Stimulated activated naive CD8-positive, alpha-beta T cell treated with anti-CD3 and anti-CD28 coated beads, Interleukin-15, amount 100 ng/mL, for 72 hours (primary cell): ENCODE data around the gene HEXIM1.

Source experiments
- ATAC-seq: fragments of 150-1000 bp; cut with Tn5 transposase; 2 replicates; pipeline ENCODE4 v1.10.0; 2021; ENCODE audit warnings: mild to moderate bottlenecking, moderate library complexity
- DNase-seq, 2 donors: peaks; one replicate each; pipeline ENCODE4 v3.0.0; 2021 to 2022
- H3K27ac Mint-ChIP-seq, 2 donors: one replicate each; pipeline ENCODE4 v1.8.0; 2022; ENCODE audit warnings: mild to moderate bottlenecking in 2 of 2, mixed read lengths in 2 of 2, moderate library complexity in 2 of 2
- H3K27me3 Mint-ChIP-seq: one replicate; pipeline ENCODE4 v1.8.0; 2022; ENCODE audit warnings: mixed read lengths
- H3K4me1 Mint-ChIP-seq: one replicate; pipeline ENCODE4 v1.8.0; 2022; ENCODE audit warnings: mild to moderate bottlenecking, mixed read lengths
- H3K4me3 Mint-ChIP-seq, 2 donors: one replicate each; pipeline ENCODE4 v1.8.0; 2022; ENCODE audit warnings: mild to moderate bottlenecking in 2 of 2, mixed read lengths in 2 of 2, moderate library complexity in 1 of 2
- H3K9me3 Mint-ChIP-seq, 2 donors: one replicate each; pipeline ENCODE4 v1.8.0; 2022; ENCODE audit warnings: mixed read lengths in 2 of 2

The HEXIM1 gene

GRCh38 chr17:45132320-45132571, 16.0 kb upstream of the HEXIM1 start, which contains the start of gene PLCD3:
Gene PLCD3 (minus strand): TSS chr17:45132515. CDS start chr17:45132410, 105 bp downstream.
- DNase-seq, result no peak
- Mint-ChIP-seq H3K9me3 (no peaks in the 10 kb centered on the region), H3K27ac (peak within 1 kb of the TSS; percentile 31 to 72), H3K4me3 (peak within 1 kb of the TSS; percentile 90 to 92), H3K27me3 (peaks cover 17% of the 10 kb centered on the region), H3K4me1 (peaks cover 27% of the 10 kb centered on the region)
- ATAC-seq, result no peak

- peaks cover 17% of the 10 kb centered on the region for H3K27me3 Mint-ChIP-seq
- peak overlapping the region; percentile 31 to 72 for H3K27ac Mint-ChIP-seq
- H3K4me3 Mint-ChIP-seq, result peak overlapping the region; percentile 90 to 92
- no peaks in the 10 kb centered on the region for H3K9me3 Mint-ChIP-seq
- DNase-seq (peak; percentile 74 to 77), ATAC-seq (peak; percentile 53)
- peaks cover 31% of the 10 kb centered on the region for H3K4me1 Mint-ChIP-seq
Measured at GRCh38 chr17:45132572-45133463, 15.5 kb upstream of the HEXIM1 start.

GRCh38 chr17:45135192-45135977, 12.9 kb upstream of the HEXIM1 start, which contains the start of gene ACBD4:
Gene ACBD4 (plus strand): TSS chr17:45135687. CDS start chr17:45136145, 458 bp downstream.
- Mint-ChIP-seq H3K9me3 (no peaks in the 10 kb centered on the region), H3K27ac (peak within 1 kb of the TSS; percentile 83 to 95), H3K4me1 (peaks cover 31% of the 10 kb centered on the region), H3K4me3 (peak within 1 kb of the TSS; percentile 96 to 97), H3K27me3 (peaks cover 14% of the 10 kb centered on the region)
- DNase-seq (peak; percentile 97 to 99), ATAC-seq (peak; percentile 90)

- no peak for DNase-seq
- Mint-ChIP-seq H3K9me3 (no peaks in the 10 kb centered on the region), H3K27ac (peak overlapping the region; percentile 83 to 95), H3K4me1 (peaks cover 31% of the 10 kb centered on the region), H3K4me3 (peak overlapping the region; percentile 96 to 97), H3K27me3 (peaks cover 6% of the 10 kb centered on the region)
- no peak for ATAC-seq
Measured at GRCh38 chr17:45135978-45136791, 12.1 kb upstream of the HEXIM1 start.

- no peaks in the 10 kb centered on the region for H3K27me3 Mint-ChIP-seq
- no peaks in the 10 kb centered on the region for H3K9me3 Mint-ChIP-seq
- ATAC-seq (no peak), DNase-seq (no peak)
- H3K27ac Mint-ChIP-seq, result no peak overlapping the region
- H3K4me1 Mint-ChIP-seq, result peaks cover 31% of the 10 kb centered on the region
- H3K4me3 Mint-ChIP-seq, result peak overlapping the region; percentile 96 to 97
Measured at GRCh38 chr17:45136846-45137560, 11.3 kb upstream of the HEXIM1 start.

- peaks cover 32% of the 10 kb centered on the region for H3K4me1 Mint-ChIP-seq
- H3K9me3 Mint-ChIP-seq, result no peaks in the 10 kb centered on the region
- peak overlapping the region in 1 of 2 donors; percentile 33 for H3K27ac Mint-ChIP-seq
- no peak for DNase-seq
- peak overlapping the region in 1 of 2 donors; percentile 10 for H3K4me3 Mint-ChIP-seq
- H3K27me3 Mint-ChIP-seq, result no peaks in the 10 kb centered on the region
- no peak for ATAC-seq
Measured at GRCh38 chr17:45137561-45138305, 10.5 kb upstream of the HEXIM1 start.

GRCh38 chr17:45138911-45139532, 9.3 kb upstream of the HEXIM1 start:
- Mint-ChIP-seq H3K4me3 (no peak overlapping the region), H3K9me3 (no peaks in the 10 kb centered on the region), H3K27ac (peak overlapping the region in 1 of 2 donors; percentile 42), H3K4me1 (peaks cover 39% of the 10 kb centered on the region), H3K27me3 (no peaks in the 10 kb centered on the region)
- no peak for ATAC-seq
- DNase-seq, result no peak

- Mint-ChIP-seq H3K27me3 (no peaks in the 10 kb centered on the region), H3K9me3 (no peaks in the 10 kb centered on the region), H3K4me1 (peaks cover 40% of the 10 kb centered on the region), H3K4me3 (no peak overlapping the region), H3K27ac (no peak overlapping the region)
- ATAC-seq, result no peak
- DNase-seq, result no peak
Measured at GRCh38 chr17:45139533-45139920, 8.7 kb upstream of the HEXIM1 start.

- no peak for ATAC-seq
- peak overlapping the region; percentile 83 to 91 for H3K4me3 Mint-ChIP-seq
- H3K27ac Mint-ChIP-seq, result peak overlapping the region in 1 of 2 donors; percentile 86
- no peaks in the 10 kb centered on the region for H3K9me3 Mint-ChIP-seq
- H3K4me1 Mint-ChIP-seq, result peaks cover 51% of the 10 kb centered on the region
- DNase-seq, result no peak
- no peaks in the 10 kb centered on the region for H3K27me3 Mint-ChIP-seq
Measured at GRCh38 chr17:45143094-45143670, 5.1 kb upstream of the HEXIM1 start.

- Mint-ChIP-seq H3K27ac (peak overlapping the region; percentile 91 to 92), H3K4me3 (peak overlapping the region; percentile 83 to 91), H3K27me3 (no peaks in the 10 kb centered on the region), H3K9me3 (no peaks in the 10 kb centered on the region), H3K4me1 (peaks cover 56% of the 10 kb centered on the region)
- no peak for ATAC-seq
- DNase-seq, result peak; percentile 36 to 52
Measured at GRCh38 chr17:45143767-45144198, 4.5 kb upstream of the HEXIM1 start.

GRCh38 chr17:45144199-45145034, 3.9 kb upstream of the HEXIM1 start:
- peak overlapping the region; percentile 83 to 91 for H3K4me3 Mint-ChIP-seq
- DNase-seq (peak; percentile 29 to 42), ATAC-seq (peak; percentile 7)
- no peaks in the 10 kb centered on the region for H3K27me3 Mint-ChIP-seq
- peaks cover 56% of the 10 kb centered on the region for H3K4me1 Mint-ChIP-seq
- no peaks in the 10 kb centered on the region for H3K9me3 Mint-ChIP-seq
- peak overlapping the region; percentile 91 to 92 for H3K27ac Mint-ChIP-seq

GRCh38 chr17:45145035-45145389, 3.3 kb upstream of the HEXIM1 start:
- no peak for ATAC-seq
- Mint-ChIP-seq H3K27me3 (no peaks in the 10 kb centered on the region), H3K4me1 (peaks cover 56% of the 10 kb centered on the region), H3K9me3 (no peaks in the 10 kb centered on the region), H3K27ac (no peak overlapping the region), H3K4me3 (peak overlapping the region; percentile 83 to 91)
- no peak for DNase-seq

GRCh38 chr17:45146166-45146565, 2.1 kb upstream of the HEXIM1 start:
- Mint-ChIP-seq H3K27me3 (no peaks in the 10 kb centered on the region), H3K9me3 (no peaks in the 10 kb centered on the region), H3K4me3 (peak overlapping the region; percentile 90 to 94), H3K4me1 (peaks cover 60% of the 10 kb centered on the region), H3K27ac (no peak overlapping the region)
- no peak for DNase-seq
- no peak for ATAC-seq
